Measurements from ENCODE around the gene TNS2. TPM values are rescaled to one million over a fixed set of nuclear protein-coding genes. Genes with fewer than 3 reads are reported as not detected.

The TNS2 gene
- total and polyA plus RNA-seq, 2 of the 13 experiments (the other 11 are each of a cell fraction or from before 2014, with no cell fraction given): 8.9 to 20.4 TPM

GRCh38 chr12:53067993-53068770, 18.3 kb downstream of the TNS2 start:
- DNase-seq (ENCODE audit: low spot score): no peak
- no peaks in the 10 kb centered on the region for H3K79me2 ChIP-seq (ENCODE audit: insufficient read depth, low read length)
- in situ Hi-C loops (cut with HindIII; ENCODE audit: extremely low pct_ligation_motif_present, low pct_unique_long_range_greater_than_20kb) (no loop called here), intact Hi-C loops (cut with micrococcal nuclease; ENCODE audit: unreplicated experiment) (no loop called here)
- no peak overlapping the region for H3K27ac ChIP-seq (ENCODE audit: extremely low read length, insufficient read depth, low read length)
- H2AFZ ChIP-seq (ENCODE audit: low read length): no peak overlapping the region
- no peaks in the 10 kb centered on the region for H3K27me3 ChIP-seq (ENCODE audit: control insufficient read depth in 1 of 2, insufficient read depth in 2 of 2, low read length in 2 of 2)
- ChIA-PET CTCF (ENCODE audit: low intra/inter-chr PET ratio, low total read pairs) (no interaction called here), POLR2A (interaction anchor here (1.4 to 4.6 kb wide), 3 partner anchors 11 to 33 kb away, joined by 4 to 47 read pairs (median 6); partner anchors contain the start of genes SOAT2 and SPRYD3)
- no peak overlapping the region for H3K4me3 ChIP-seq (replicated peaks in 1 of 3; ENCODE audit: insufficient read depth in 1 of 3, low read depth in 2 of 3, low read length in 3 of 3)
- peaks cover 0 to 10% of the 10 kb centered on the region in 2 experiments; a peak in 2 of 5 replicates for H3K36me3 ChIP-seq (replicated peaks in 1 of 2; ENCODE audit: control insufficient read depth in 1 of 2, insufficient read depth in 2 of 2, low read length in 2 of 2)
- H3K9ac ChIP-seq (ENCODE audit: insufficient read depth, low read depth, low read length): no peak overlapping the region
- no peaks in the 10 kb centered on the region for H3K9me3 ChIP-seq (ENCODE audit: low read length)
- peaks cover 20% of the 10 kb centered on the region for H3K4me1 ChIP-seq (ENCODE audit: insufficient read depth, low read length)
- WGBS (ENCODE audit: low lambda C conversion rate): 91% methylated on average over 13 of the region's 13 CpGs
- H4K20me1 ChIP-seq (ENCODE audit: insufficient read depth, low read length): no peaks in the 10 kb centered on the region
- no peak for ATAC-seq
- no peak overlapping the region for H3K4me2 ChIP-seq (ENCODE audit: low read depth, low read length)
- FAIRE-seq: no peak
- BruUV-seq (replicated peaks): no TSS peak
- TF ChIP-seq ZNF580 (CRISPR knock-in tag; IDR thresholded peaks at IDR 0.05; ENCODE audit: borderline replicate concordance, low read depth) (no peak), ISX (CRISPR knock-in tag; conservative IDR thresholded peaks at IDR 0.05) (no peak), ZNF704 (CRISPR knock-in tag; IDR thresholded peaks at IDR 0.05; ENCODE audit: borderline replicate concordance) (no peak), SMAD3 (CRISPR knock-in tag; IDR thresholded peaks at IDR 0.05) (no peak)

Data from HepG2 (cell line).